ENCODE measurements around the gene RNF13.

GRCh38 chr3:149812606-149813366 is at the start of gene RNF13:
- TF ChIP-seq CTCF (IDR thresholded peaks at IDR 0.05): no peak
- no peak for TF ChIP-seq EP300 (IDR thresholded peaks at IDR 0.05)
- peak; percentile 75 to 78 for TF ChIP-seq POLR2A (IDR thresholded peaks at IDR 0.05)
- TF ChIP-seq POLR2AphosphoS5 (IDR thresholded peaks at IDR 0.05): peak; percentile 75
